ENCODE measurements around the gene REPS2.
"Not testable (repeated sequence)": the region's sequence is repeated elsewhere in the genome, so short reads cannot be mapped to it uniquely, and the experiment has no call there.

The REPS2 gene

DNA sequence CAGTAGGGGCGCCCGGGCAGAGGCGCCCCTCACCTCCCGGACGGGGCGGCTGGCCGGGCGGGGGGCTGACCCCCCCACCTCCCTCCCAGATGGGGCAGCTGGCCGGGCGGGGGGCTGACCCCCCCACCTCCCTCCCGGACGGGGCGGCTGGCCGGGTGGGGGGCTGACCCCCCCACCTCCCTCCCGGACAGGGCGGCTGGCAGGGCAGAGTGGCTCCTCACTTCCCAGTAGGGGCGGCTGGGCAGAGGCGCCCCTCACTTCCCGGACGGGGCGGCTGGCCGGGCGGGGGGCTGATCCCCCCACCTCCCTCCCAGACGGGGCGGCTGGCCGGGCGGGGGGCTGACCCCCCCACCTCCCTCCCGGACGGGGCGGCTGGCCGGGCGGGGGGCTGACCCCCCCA, 18.5 kb downstream of the REPS2 start:
- not testable (repeated sequence) for DNase-seq

DNA sequence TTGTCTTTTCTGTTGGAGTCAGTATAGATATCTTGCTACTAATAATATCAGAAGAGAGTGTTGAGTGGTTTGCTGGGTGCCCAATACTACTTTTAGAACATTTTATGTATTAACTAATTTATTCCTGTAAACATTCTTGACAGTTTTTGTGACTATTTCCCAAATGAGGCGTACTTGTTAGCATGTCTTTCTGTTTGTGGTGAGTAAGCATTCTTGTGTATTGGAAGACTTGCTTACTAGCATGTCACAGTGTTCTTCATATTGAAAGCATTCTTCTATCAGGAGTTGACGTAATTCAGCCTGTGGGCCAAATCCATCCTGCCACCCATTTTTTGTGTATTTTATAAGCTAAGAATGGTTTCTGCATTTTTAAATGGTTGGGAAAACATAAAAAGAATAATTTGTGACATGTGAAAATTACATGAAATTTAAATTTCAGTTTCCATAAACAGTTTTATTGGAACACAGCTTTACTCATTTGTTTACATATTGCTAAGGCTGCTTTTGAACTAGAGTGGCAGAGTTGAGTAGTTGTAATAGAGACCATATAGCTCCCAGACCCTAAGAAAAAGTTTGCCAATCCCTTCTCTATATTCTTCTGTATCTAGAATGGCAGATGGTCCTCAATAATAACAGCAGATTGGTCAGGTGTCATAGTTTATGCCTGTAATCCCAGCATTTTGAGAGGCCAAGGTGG, 20.4 kb downstream of the REPS2 start:
- no peak for DNase-seq

DNA sequence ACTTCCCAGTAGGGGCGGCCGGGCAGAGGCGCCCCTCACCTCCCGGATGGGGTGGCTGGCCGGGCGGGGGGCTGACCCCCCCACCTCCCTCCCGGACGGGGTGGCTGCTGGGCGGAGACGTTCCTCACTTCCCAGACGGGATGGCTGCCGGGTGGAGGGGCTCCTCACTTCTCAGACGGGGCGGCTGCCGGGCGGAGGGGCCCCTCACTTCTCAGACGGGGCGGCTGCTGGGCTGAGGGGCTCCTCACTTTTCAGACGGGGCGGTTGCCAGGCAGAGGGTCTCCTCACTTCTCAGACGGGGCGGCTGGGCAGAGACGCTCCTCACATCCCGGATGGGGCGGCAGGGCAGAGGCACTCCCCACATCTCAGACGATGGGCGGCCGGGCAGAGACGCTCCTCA, 22.3 kb downstream of the REPS2 start:
- DNase-seq: not testable (repeated sequence)

DNA sequence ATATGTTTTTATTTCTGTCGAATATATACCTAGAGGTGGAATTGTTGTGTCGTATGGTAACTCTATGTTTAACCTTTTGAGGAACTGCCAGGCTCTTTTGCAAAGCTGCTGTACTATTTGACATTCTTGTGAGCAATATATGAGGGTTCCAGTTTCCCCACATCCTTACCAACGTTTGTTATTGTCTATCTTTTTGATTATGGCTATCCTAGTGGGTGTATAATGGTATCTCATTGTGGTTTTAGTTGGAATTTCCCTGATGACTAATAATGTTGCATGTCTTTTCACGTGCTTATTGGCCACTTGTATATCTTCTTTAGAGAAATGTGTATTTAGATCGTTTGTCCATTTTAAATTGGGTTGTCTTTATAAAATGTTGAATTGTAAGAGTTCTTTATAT, 24.5 kb downstream of the REPS2 start:
- no peak for DNase-seq

DNA sequence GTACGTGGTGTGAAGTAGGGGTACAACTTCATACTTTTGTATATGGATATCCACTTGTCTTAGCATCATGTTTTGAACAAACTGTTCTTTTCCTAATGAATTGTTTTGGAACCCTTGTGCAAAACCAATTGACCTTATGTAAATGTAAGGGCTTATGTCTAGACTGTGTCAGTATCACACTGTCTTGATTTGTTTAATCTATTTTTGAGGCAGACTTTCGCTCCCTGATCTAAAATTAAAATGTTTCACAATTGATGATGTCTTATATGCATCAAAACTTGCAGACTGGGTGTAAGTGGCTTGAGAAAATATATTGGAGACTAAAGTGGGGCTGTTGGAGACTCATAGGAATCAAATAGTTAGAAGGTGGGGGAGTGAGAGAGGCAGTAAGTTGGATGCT, 25.2 kb downstream of the REPS2 start:
- no peak for DNase-seq

DNA sequence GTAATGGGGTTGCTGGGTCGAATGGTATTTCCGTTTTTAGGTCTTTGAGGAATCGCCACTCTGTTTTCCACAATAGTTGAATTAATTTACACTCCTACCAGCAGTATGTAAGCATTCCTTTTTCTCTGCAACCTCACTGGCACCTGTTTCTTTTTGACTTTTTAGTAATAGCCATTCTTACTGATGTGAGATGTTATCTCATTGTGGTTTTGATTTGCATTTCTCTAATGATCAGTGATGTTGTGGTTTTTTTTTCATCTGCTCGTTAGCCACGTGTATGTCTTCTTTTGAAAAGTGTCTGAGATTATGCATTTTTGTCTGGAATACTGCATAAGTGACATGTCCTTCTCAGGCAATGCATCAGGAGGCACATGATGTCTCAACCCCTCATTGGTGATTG, 28.8 kb downstream of the REPS2 start:
- DNase-seq: no peak

DNA sequence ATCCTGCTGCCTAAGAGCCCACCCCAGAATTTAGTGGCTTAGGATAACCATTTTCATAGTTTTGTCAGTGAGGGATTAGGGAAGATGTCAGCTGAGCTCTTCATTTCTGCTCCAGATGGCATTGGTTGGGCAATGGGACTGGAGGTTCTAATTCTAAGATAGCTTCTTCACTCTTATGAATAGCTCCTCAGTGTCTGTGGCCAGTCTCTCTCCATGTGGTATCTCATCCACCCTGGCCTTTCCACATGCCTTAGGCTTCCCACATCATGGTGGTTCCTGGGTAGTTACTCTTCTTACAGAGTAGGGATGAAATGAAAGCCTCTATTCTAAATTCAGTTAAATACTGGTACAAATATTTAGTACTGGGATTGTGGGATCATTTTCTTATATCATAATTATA, 31.3 kb downstream of the REPS2 start:
- no peak for DNase-seq

DNA sequence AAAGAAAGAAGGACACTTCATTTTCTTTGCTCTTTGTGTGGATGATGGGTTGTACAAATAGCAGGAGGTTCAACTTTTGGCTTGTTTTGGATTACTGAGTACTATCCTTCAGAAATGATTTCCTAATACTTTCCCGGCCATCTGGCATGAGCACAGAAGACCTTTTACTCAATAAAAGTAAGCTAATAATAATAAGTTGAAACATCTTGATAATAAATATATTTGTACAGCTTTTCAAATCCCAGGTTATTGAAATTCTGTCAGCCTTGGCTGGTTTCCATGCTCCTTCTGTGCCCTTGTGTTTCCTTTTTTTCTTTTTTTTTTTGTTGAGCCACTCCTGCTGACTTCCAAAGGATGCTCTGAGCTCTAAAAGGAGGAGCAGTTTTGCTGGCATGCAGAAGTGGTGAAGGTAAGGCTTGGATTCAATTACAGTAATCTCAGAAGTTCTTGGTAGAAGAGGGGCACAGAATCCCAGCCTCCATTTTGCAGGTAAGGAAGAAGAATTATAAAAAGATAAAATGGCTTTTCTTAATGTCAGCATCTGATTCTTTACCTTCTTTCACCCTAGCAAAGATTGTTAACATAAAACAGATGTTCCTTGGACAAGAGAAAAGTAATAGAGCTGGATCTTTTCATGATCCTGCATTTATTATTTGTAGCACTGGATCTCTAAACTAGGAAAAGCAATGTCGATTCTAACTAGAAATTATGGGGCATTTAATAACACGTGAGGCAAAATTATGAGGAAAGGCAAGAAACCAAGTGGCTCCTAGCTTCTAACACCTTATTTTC, 31.9 kb downstream of the REPS2 start:
- no peak for DNase-seq

DNA sequence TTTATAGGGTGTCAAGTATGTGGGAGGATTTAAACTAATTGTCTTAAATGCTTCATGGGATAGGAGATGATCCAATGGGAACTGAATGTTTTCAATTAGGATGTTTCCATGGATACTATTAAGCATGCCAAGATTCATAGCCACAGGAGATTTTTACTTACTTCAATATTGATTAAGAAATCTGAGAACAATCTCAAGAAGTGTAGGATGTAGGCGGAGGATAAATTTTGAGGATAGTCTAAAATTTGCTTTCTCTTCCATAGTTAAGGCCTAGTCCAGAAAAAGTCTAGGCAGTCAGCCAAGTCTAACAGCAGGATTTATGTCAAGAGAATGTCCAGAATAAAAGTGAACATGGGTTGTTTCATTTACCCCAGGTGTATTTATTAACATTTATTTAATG, 32.8 kb downstream of the REPS2 start:
- no peak for DNase-seq

DNA sequence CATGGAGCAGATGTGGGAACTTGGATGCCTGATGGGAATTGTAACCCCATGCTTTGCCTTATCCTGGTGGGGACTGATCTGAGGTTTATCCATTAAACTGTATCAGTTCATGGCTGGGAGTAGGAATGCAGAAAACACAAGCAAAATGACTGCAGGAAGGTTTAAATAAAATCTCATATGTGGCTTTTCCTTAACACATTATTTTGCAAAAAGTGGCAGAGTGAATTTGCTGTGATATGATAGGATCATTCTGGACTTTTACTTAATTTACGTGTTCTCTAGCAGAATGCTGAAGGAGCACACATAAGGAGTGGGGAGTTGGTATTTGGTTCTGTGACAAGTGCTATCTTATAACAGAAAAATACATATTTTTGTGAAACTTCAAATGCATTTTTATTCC, 34.8 kb downstream of the REPS2 start:
- no peak for DNase-seq

DNA sequence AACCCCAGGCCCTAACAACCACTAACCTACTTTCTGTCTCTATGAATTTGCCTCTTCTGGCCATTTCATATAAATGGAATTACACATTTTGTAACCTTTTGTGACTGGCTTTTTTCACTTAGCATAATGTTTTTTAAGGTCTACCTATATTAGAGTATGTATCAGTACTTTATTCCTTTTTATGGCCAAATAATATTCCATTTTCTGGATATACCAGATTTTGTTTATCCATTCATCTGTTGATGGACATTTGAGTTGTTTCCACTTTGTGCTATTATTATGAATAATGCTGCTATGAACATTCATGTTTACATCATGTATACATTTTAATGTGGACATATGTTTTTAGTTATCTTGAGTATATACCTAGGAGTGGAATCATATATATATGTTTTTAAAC, 35.5 kb downstream of the REPS2 start:
- no peak for DNase-seq

DNA sequence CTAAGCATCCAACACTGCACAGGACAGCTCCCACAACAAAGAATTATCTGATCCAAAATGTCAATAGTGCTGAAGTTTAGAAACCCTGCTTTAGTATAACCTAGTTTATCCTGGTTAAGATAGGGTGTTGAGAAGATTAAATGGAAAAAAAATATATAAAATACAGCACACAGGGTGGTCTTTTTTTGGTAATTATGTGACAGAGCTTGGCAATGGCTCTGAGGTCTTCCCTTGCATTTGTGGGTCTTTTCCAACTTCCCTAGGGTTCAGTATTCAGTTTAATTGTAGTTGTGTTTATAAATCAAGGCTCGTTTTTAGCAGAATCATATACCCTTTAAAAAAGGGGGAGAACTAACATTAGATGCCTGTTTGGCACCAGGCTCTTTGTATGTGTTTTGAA, 36.6 kb downstream of the REPS2 start:
- DNase-seq: no peak

DNA sequence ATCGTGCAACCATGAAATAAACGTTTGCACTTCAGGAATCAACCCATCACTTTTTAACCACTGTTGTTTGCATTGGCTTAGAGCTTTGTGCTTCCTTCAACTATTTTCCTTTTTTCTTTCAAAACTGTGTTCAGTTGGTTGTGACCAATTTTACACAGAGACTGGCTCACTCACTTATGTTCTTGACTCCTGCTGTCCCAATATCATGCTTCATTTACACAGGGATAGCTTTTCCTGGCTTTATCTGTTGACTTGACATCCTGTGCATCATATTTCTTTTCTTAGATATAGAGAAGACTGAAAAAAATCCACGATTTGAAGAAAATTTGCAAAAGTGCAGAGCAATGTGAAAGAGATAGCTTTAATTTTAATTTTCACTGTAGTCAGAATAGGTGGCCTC, 38.8 kb downstream of the REPS2 start:
- DNase-seq: no peak

DNA sequence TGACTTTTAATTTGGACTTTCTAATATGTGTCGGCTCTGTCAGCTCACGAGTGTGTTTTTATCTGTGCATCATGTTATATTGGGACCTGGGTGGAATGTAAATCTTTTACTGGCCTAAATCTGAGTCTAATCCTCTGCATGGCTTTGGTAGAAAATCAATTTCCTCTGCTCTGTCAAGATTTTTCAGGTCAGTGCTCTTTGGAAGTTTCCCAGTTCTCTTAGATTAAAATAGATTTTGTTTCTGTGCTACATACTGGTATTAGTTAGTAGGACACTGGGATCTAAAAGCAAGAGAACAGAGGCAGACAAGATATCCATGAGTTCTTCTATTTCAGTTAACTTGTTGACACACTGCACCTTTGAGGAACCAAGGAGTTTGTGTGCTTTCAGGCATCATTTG, 39.7 kb downstream of the REPS2 start:
- DNase-seq: no peak

DNA sequence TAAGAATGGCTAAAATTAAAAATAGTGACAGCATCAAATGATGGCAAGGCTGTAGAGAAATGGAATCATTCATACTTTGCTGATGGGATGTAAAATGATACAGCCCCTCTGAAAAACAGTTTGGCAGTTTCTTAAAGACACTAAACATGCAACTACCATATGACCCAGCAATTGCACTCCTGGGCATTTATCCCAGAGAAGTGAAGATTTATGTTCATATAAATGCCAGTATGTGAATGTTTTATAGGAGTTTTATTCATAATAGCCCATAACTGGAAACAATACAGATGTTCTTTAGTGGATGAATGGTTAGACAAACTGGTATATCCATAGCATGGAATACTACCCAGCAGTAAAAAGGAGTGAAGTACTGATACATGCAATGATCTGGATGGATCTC, 43.3 kb downstream of the REPS2 start:
- no peak for DNase-seq

DNA sequence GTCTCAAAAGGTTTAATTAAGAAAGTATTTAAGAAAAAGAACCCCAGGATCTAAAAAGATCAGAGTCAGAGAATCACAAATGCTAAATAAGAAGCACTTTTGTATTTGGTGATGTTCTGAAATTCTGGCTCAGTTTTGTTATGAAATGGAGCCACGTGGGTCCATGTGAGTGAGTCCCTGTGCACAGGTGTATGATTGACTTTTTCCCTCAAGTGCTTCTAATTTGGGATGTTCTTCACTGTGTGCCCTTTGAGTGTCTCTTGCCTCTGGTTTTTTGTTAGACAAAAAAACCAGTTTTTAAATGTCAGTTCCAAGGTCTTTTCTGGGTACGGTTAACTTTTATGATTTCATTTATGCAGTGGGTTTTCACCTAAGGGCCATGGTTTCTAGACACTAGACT, 44.4 kb downstream of the REPS2 start:
- no peak for DNase-seq

DNA sequence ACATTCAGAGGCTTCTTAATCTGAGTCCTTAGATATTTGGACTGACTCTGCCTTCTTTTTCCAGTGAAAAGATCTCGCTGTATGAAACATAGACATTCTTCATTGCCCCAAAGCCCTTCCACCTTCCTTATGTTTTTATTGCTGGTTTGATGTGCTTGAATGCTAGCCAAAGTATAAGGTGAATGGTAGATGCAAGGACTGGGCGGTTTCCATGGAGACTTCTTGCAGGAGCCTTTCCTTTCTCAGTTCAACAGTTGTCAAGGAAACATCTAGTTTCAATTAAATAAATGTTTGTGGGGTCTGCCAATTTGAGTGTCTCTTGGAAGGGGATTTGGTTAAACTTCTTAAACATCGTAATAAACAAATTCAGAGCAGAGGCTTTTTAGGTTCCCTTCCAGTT, 46.0 kb downstream of the REPS2 start:
- DNase-seq: no peak

DNA sequence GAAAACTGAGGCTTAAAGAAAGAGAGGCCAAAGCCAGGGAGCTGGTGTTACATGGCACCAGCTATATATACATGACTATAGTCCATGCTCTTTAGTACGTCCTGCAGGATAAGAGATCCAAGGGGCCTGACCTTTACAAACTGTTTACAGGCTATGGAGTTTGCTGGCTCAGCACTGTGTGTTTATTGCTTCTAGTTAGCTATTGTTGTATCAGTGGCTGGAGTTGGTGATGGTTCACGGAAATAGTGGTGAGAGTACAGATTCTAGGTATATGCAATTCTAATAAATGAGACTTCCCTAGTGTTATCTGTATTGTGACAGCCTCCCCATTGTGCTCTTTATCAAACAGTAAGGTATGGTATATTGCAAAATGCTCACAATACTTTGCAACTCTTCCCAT, 46.5 kb downstream of the REPS2 start:
- DNase-seq: no peak

DNA sequence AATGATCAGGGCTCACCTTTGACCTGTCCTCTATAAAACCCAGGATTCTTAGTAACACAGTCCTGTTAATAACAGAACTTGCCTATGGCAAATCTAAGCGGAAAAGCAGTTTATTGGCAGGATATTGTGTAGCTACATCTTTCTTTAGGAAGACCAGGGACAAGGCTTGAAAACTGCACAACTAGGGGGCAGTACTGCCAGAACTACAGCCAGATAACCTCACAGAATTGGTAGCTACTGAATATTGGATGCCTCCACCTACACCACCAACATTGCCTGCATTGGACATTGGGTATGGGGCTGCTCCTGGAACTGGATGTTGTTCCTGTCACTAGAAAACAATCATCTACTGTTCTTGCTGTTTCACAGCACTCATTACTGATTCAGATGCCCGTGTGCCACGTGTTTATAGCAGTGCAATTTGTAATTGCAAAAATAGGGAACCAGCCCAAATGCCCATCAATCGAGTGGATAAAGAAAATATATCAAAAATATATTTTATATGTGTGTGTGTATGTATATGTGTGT, 47.4 kb downstream of the REPS2 start:
- no peak for DNase-seq

DNA sequence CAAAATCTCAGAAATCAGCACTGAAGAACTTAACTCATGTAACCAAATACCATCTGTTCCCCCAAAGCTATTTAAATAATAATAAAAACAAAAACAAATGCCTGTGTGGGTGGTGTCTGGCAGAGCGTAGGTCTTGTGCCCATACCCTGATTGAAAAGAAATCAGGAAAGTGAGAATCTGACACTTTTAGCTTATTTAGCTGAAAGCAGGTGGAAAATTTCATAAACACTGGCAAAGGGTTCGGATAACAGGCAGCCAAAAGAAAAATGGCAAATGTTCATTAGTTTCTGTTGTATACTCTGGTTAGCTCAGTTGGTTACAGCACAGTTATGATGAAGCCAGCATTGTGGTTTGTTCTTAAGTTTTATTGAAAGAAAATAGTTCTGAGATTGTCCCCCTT, 48.3 kb downstream of the REPS2 start:
- DNase-seq: no peak

DNA sequence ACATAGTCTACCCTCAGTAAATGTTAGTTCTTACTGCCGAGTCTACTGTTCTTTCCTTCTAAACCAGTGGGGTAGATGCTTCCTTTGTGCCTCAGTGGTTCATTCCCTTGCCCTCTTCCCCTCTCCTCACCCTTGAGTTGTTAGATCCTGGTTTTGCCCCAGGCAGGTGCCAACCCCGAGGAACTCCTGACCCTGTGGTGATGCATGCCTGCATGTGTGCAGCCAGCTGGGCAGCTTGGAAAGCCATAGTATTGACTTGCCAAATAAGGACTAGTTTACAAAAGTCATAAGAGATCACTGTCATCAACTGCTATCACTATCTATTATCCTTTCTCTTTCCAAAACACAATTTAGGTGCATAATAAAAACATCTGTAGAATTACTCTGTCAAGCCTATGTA, 50.9 kb downstream of the REPS2 start:
- no peak for DNase-seq

DNA sequence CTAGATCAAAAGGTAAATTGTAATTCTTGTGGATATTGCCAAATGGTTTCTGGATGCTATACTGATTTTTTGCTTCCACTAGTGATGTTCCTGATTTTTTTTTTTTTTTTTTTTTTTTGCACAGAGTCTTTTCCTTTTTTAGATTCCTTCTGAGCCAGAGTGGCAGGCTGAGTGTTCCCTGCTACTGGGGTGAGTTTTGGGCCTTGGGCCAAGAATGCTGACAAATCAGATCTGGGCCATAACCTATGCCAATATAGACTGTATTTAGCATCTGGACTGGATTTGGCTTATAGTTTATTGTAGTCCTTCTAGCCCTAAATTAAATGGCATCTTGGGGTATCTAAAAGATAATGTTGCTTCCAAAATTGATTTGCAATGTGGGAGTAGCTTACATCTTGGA, 52.8 kb downstream of the REPS2 start:
- DNase-seq: no peak

DNA sequence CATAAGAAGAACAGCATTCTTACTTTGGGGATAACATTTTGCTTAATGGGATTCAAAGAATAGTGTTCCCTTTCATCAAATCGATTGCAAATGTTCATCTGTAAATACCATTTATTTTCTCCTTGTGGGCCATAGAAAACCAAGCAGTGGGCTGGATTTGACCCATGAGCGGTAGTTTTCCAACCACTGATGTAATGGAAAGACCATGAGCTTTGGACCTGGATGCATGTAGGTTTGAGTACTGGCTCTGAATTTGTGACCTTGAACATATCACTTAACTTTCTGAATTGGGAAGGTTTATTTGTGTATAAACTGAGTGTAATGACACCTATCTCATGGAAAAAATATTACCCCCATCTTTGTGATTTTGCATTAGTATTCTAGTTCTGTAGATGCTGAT, 54.3 kb downstream of the REPS2 start:
- no peak for DNase-seq

DNA sequence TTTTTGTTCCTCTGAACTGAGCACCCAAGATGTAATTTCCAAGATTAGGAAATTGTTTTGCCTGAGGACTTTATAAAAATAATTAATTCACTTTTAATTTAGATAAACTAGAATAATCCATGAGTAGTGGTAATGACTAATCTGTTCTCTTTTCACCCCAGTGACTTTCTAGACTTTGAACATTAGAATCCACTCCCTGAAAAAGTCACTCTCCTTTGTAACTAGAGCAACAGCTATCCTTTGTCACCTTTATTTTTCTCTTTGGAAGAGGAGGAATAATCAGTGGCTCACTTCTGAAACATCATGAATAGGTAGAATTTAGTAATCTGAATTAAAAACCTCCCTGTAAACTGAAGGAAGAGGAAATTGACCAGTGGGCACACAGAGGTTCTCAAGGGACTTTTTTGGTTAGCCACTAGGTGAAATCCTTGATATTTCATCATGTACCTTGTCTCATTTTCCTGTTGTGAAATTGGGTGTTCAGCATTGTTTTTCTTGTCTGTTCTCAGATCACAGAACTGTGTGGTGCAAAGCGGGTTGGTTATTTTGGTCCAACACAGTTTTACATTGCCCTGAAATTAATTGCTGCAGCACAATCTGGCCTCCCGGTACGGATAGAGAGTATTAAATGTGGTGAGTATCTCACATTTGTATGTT, 59.4 kb downstream of the REPS2 start:
- no peak for DNase-seq

Data from SHP77 treated with DMSO at 0.1 percent for 48 hours (cell line).